Neural cell (in vitro differentiated cells): ENCODE measurements around the gene CALY. TPM values are rescaled to one million over a fixed set of nuclear protein-coding genes. Genes with fewer than 3 reads are reported as not detected.
"Not testable (repeated sequence)": the region's sequence is repeated elsewhere in the genome, so short reads cannot be mapped to it uniquely, and the experiment has no call there.

Experiments
- H2AFZ ChIP-seq: fragments of 200-600, 300-800 bp; sonication (generic), shearing (Covaris generic); 2 replicates; pipeline ENCODE4 v1.6.0; 2014; ENCODE audit warnings: low read depth, mild to moderate bottlenecking, antibody characterized with exemption, low read length, moderate library complexity
- H3F3A ChIP-seq: fragments of 200-600 bp; shearing (Covaris generic); 2 replicates; pipeline ENCODE4 v1.6.1; 2016; ENCODE audit warnings: mild to moderate bottlenecking, moderate library complexity, mixed read lengths, antibody characterized with exemption, low read length; ENCODE audit not compliant: insufficient read depth, poor library complexity, severe bottlenecking
- H3K27ac ChIP-seq: fragments of 200-600, 300-800 bp; sonication (generic), shearing (Covaris generic); 2 replicates; pipeline ENCODE4 v1.5.1; 2014; ENCODE audit warnings: mild to moderate bottlenecking, low read length, moderate library complexity
- H3K27me3 ChIP-seq: fragments of 300-800, 200-600 bp; sonication (generic), shearing (Covaris generic); 2 replicates; pipeline ENCODE4 v1.6.0; 2014; ENCODE audit warnings: mild to moderate bottlenecking, low read depth, low read length, moderate library complexity; ENCODE audit not compliant: insufficient read depth
- H3K36me3 ChIP-seq: fragments of 300-800, 200-600 bp; sonication (generic), shearing (Covaris generic); 2 replicates; pipeline ENCODE4 v1.5.1; 2014; ENCODE audit warnings: mild to moderate bottlenecking, antibody characterized with exemption, low read length, moderate library complexity; ENCODE audit not compliant: insufficient read depth
- H3K4me2 ChIP-seq: fragments of 300-800, 200-600 bp; sonication (generic), shearing (Covaris generic); 2 replicates; pipeline ENCODE4 v1.6.0; 2014; ENCODE audit warnings: mild to moderate bottlenecking, low read length
- H3K4me3 ChIP-seq: fragments of 300-800, 200-600 bp; sonication (generic), shearing (Covaris generic); 2 replicates; pipeline ENCODE4 v1.5.1; 2014; ENCODE audit warnings: mild to moderate bottlenecking, low read length, moderate library complexity
- H3K79me2 ChIP-seq: fragments of 200-600 bp; shearing (Covaris generic); replicated peaks from 2 replicates; pipeline ENCODE4 v1.6.0; 2014; ENCODE audit warnings: mild to moderate bottlenecking, low read length, moderate library complexity; ENCODE audit not compliant: insufficient read depth
- H3K9ac ChIP-seq: fragments of 300-800, 200-600 bp; sonication (generic), shearing (Covaris generic); 2 replicates; pipeline ENCODE4 v1.6.1; 2016; ENCODE audit warnings: mild to moderate bottlenecking, low read length, mixed read lengths
- H3K9me2 ChIP-seq: fragments of 200-600 bp; shearing (Covaris generic); 2 replicates; pipeline ENCODE4 v1.6.1; 2016; ENCODE audit warnings: mild to moderate bottlenecking, low read length, mixed read lengths; ENCODE audit not compliant: insufficient read depth
- H3K9me3 ChIP-seq: fragments of 200-600, 300-800 bp; sonication (generic), shearing (Covaris generic); 2 replicates; pipeline ENCODE4 v1.6.1; 2016; ENCODE audit warnings: mild to moderate bottlenecking, mixed run types, low read length, moderate library complexity, mixed read lengths
- H4K20me1 ChIP-seq: fragments of 200-600 bp; shearing (Covaris generic); 2 replicates; pipeline ENCODE4 v1.6.1; 2016; ENCODE audit warnings: mild to moderate bottlenecking, mixed run types; ENCODE audit not compliant: insufficient read depth
- CTCF ChIP-seq: fragments of 450-650 bp; IDR thresholded peaks from 2 replicates; pipeline ENCODE4 v1.5.1; 2014; ENCODE audit warnings: antibody characterized with exemption, mild to moderate bottlenecking, moderate library complexity; ENCODE audit not compliant: poor library complexity, severe bottlenecking
- EP300 ChIP-seq: fragments of 450-650 bp; conservative IDR thresholded peaks from 2 replicates; pipeline ENCODE4 v1.6.1; 2014; ENCODE audit warnings: antibody characterized with exemption, mild to moderate bottlenecking, moderate library complexity; ENCODE audit not compliant: poor library complexity, severe bottlenecking
- EZH2 ChIP-seq: fragments of 200-600, 300-800 bp; shearing (Covaris generic), sonication (generic); IDR thresholded peaks from 2 replicates; pipeline ENCODE4 v1.6.1; 2014; ENCODE audit warnings: antibody characterized with exemption, low read length, borderline replicate concordance, mild to moderate bottlenecking; ENCODE audit not compliant: insufficient read depth, poor library complexity, severe bottlenecking
- MXI1 ChIP-seq: fragments of 450-650 bp; conservative IDR thresholded peaks from 2 replicates; pipeline ENCODE4 v1.6.1; 2014; ENCODE audit warnings: antibody characterized with exemption, mild to moderate bottlenecking; ENCODE audit not compliant: poor library complexity, severe bottlenecking
- POLR2AphosphoS5 ChIP-seq: IDR thresholded peaks from 2 replicates; pipeline ENCODE4 v1.6.1; 2012
- RAD21 ChIP-seq: fragments of 450-650 bp; conservative IDR thresholded peaks from 2 replicates; pipeline ENCODE4 v1.6.1; 2014; ENCODE audit warnings: antibody characterized with exemption, mild to moderate bottlenecking, moderate library complexity
- REST ChIP-seq: IDR thresholded peaks from 2 replicates; pipeline ENCODE4 v1.6.1; 2012; ENCODE audit warnings: borderline replicate concordance
- SMC3 ChIP-seq: fragments of 450-650 bp; conservative IDR thresholded peaks from 2 replicates; pipeline ENCODE4 v1.6.1; 2014; ENCODE audit warnings: antibody characterized with exemption, mild to moderate bottlenecking, moderate library complexity; ENCODE audit not compliant: poor library complexity
- TAF1 ChIP-seq: IDR thresholded peaks from 2 replicates; pipeline ENCODE4 v1.6.1; 2012; ENCODE audit warnings: low read depth
- polyA plus RNA-seq: library from polyadenylated mRNA; depleted of rRNA; stranded (reverse); fragments of >200 nt; gene quantifications from 2 replicates; pipeline ENCODE4 v1.2.3, GENCODE V29; 2014

Gene CALY
- polyA plus RNA-seq, 1 donor from 2014 or later = 3.7 TPM

GRCh38 chr10:133324857-133325260 lies 11.8 kb downstream of the CALY start:
- Histone ChIP-seq H3K36me3 (no peaks in the 10 kb centered on the region), H3K27me3 (peaks cover 25% of the 10 kb centered on the region), H3K27ac (no peak overlapping the region), H3K79me2 (no peaks in the 10 kb centered on the region), H3K9ac (no peak overlapping the region), H3K9me3 (no peaks in the 10 kb centered on the region), H3F3A (no peaks in the 10 kb centered on the region), H3K4me3 (peak overlapping the region; percentile 58), H4K20me1 (no peaks in the 10 kb centered on the region), H2AFZ (no peak overlapping the region), H3K4me2 (no peak overlapping the region), H3K9me2 (no peaks in the 10 kb centered on the region)
- TF ChIP-seq POLR2AphosphoS5 (no peak), EZH2 (no peak), MXI1 (no peak), CTCF (no peak), TAF1 (no peak), RAD21 (no peak), SMC3 (no peak), REST (no peak), EP300 (no peak)

- Histone ChIP-seq H3K27ac (no peak overlapping the region), H4K20me1 (no peaks in the 10 kb centered on the region), H3K4me2 (no peak overlapping the region), H3K4me3 (no peak overlapping the region), H3K79me2 (no peaks in the 10 kb centered on the region), H3F3A (no peaks in the 10 kb centered on the region), H3K36me3 (no peaks in the 10 kb centered on the region), H3K9me2 (no peaks in the 10 kb centered on the region), H3K9ac (no peak overlapping the region), H3K27me3 (peaks cover 25% of the 10 kb centered on the region), H3K9me3 (no peaks in the 10 kb centered on the region), H2AFZ (no peak overlapping the region)
- TF ChIP-seq TAF1 = no peak
- TF ChIP-seq SMC3 = no peak
- TF ChIP-seq REST = no peak
- no peak for TF ChIP-seq CTCF
- no peak for TF ChIP-seq RAD21
- no peak for TF ChIP-seq POLR2AphosphoS5
- no peak for TF ChIP-seq EP300
- TF ChIP-seq EZH2 = no peak
- TF ChIP-seq MXI1 = no peak
Observed at GRCh38 chr10:133324198-133324792, 12.4 kb downstream of the CALY start.

- not testable (repeated sequence) for H3K9me2 ChIP-seq, H3K79me2 ChIP-seq, H4K20me1 ChIP-seq, H2AFZ ChIP-seq, H3K4me2 ChIP-seq, H3K9ac ChIP-seq, H3K36me3 ChIP-seq, H3K27ac ChIP-seq, H3K4me3 ChIP-seq, H3F3A ChIP-seq, H3K9me3 ChIP-seq
- peaks cover 24% of the 10 kb centered on the region for H3K27me3 ChIP-seq
Observed at GRCh38 chr10:133322064-133322709, 14.5 kb downstream of the CALY start.
